HS-27A (cell line): ENCODE measurements around the gene GCAT.

Experiments used
- DNase-seq: peaks from one replicate; pipeline ENCODE4 v3.0.0-alpha.2; 2012; ENCODE audit warnings: low read depth, missing footprints

The GCAT gene

DNA sequence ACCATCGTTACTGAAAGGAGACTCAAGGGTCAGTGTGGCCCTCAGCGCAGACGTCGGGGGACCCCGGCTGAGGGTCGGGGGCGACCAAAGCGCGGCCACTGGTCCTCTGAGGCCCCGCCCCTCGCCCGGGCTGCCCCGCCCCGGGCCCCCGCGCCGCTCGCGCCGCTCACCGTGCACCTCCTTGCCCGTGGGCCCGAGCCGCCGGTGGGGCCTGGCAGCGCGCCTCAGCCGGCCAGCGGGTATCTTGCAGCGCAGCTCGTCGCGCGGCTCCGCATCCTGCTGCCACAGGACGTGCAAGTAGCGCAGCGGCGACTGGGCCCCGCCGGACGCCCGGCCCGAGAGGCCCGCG is 36.0 kb downstream of the GCAT start:
- no peak for DNase-seq

DNA sequence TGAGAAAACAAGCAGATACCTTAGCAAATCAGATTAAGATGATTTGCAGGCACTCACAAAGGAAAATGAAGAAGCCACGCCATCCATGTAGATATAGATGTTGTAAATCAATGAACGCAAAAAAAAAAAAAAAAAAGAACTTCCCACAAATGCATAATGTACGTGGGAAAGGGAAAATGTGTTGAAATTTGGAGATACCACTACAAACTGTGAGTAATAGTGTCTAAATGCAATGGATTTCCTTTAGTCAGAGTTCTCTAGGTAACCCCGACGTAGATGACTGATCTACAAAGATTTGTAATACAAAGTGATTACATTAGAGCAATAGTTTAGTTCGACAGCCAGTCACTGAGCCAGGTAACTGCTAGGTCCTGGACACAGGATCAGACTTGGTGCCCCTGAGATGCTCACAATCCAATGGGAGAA is 37.2 kb downstream of the GCAT start:
- DNase-seq = no peak

DNA sequence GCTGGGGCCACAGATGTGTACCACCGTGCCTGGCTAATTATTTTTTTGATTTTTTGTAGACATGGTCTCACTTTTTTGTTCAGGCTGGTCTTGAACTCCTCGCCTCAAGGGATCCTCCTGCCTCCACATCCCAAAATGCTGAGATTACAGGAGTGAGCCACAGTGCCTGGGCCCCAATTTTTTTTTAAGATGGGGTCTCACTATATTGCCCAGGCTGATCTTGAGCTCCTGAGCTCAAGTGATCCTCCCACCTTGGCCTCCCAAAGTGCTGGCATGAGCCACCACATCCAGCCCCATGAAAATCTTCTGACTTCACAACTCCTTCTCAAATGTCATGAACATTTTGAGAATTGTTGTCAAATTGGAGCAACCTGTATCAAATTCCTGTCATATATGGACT is 38.7 kb downstream of the GCAT start:
- no peak for DNase-seq

DNA sequence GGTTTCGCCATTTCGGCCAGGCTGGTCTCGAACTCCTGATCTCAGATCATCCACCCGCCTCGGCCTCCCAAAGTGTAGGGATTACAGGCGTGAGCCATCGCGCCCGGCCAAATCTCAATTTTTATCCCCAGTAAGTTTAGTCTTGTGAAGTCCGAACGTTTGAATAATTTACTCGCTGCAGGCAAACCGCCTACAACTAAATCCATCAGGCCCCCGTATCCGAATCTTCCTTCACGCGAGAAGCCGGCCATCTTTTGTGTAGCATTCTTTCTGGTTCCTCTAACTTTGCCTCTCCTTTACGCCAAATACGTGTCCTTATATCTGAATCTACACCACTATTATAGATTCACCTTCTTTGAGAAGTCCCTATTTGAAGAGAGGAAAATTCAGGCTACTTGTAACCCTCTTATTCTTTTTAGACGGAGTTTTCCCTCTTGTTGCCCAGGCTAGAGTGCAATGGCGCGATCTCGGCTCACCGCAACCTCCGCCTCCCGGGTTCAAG is 40.9 kb downstream of the GCAT start:
- DNase-seq = no peak

DNA sequence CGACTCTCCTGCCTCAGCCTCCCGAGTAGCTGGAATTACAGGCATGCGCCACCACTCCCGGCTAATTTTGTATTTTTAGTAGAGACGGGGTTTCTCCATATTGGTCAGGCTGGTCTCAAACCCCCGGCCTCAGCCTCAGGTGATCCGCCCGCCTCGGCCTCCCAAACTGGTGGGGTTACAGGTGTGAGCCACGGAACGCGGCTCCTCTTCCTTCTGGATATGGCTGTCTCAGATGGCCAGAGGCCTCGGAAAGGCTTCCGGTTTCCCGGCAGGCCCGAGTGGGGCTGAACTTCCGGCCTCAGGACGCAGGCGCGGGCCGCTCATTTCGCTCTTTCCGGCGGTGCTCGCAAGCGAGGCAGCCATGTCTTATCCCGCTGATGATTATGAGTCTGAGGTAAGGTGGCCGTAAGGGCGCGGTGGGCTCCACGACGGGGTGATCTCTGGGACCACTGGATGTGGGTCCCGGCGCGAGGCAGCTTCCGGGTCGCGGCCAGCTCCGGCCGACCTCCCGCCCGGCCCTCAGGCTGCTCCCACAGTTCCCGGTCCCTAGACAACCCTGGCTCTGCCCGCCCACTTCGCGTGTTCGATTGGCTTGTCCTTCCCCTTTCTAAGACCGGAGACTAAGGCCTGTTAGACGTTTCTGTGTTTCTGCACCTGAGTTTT is 41.5 kb downstream of the GCAT start, which contains the start of gene EIF3L:
EIF3L (plus strand) TSS at position 331 of the 663 bp plus-strand sequence; CDS start at position 362, 31 bp downstream.
- peak; percentile 61 for DNase-seq

DNA sequence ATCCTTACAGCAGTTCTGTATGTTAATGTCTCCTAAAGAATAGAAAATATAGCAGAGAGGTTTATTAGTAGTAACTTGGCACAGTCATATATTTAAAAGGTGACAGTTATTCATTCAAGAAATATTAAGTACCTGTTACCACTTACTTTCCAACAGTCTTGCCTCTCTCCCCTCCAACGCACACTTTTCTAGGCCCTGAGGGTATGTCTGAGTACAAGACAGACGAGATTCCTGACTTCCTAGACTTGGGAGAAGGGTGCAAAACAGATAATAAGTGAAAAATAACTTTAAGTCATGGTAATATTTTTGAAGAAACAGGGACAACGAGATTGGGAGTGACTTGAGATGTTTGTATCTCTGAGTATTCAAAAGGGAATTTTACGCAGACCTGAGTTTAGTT is 43.1 kb downstream of the GCAT start:
- no peak for DNase-seq

DNA sequence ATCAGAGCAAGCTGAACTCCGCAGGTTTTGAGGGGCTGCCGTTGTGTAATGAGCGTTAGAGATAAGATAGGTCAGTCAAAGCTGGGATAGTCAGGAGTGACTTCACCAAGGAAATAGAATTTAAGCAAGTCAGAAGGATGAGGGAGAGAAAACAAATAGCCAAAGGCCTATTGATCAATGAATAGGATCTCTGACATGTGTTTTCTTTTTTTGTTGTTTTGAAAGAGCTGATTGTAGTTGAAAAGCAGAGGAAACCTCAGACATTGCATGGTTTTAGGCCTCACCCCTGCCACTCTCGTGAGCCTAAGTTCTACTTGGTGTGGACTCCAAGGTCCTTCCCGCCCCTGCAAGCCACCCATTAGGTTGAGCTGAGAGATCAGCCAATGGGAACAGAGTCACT is 44.7 kb downstream of the GCAT start:
- DNase-seq = no peak

DNA sequence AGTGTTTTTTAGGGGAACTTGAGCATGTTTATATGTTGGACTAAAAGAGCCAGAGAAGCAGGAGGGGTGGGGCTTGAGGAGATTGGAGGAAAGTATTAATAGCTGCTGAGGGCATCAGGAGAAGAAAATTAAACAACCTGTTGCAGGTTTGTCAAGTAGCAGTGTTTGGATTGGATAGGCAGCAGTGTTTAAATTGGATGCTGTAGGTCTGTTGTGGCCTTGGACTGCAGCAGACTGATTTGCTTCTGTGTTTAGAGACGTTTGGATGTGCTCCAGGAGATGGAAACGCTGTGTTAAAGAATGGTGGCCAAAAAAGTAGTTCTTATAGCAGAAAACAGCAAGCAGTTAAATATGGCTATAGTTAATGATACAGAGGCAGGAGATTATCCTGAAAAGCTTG is 47.2 kb downstream of the GCAT start:
- DNase-seq = no peak

DNA sequence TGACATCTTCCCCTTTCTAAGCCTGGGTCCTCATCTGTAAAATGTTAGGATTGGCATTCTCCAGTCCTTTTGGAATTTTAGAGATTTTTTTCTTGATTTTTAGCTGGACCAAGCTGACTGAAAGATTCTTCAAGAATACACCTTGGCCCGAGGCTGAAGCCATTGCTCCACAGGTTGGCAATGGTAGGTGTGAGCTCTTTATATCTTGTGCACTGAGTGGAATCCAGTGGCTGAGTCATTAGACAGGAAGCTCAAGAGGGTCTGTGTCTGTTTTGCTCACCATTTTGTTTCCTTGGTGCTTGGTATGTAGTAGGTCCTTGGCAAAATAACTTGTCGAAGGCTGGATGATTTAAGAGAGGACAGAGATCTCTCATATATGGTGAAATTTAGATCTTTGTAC is 47.7 kb downstream of the GCAT start:
- no peak for DNase-seq

DNA sequence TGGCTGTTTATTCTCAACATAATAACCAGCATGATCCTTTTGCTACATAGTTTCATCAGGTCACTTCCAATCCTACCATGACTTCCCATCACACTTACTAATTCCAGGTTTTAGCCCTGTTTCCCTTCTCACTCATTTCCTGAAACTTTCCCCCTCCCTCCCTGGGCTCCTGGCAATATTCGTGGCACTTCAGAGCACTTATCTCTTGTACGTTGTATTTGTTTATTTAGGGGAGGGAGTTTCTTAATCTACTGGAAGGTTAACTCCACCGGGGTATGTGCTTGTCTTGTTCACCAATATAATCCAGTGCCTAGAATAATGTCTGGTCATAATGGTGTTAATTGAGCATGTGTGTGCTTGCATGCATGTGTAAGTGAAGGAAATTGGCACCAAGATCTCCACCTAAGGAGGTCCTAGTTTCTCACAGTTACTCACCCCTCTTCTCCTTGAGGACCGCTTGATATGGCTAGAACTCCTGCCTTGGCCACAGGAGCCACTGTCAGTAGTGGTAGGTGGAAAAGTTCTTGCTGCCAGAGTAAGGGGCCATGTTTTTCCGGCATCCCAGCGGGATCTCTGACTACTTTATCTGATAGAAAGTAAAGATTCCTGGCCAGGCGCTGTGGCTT is 53.2 kb downstream of the GCAT start:
- DNase-seq = no peak

DNA sequence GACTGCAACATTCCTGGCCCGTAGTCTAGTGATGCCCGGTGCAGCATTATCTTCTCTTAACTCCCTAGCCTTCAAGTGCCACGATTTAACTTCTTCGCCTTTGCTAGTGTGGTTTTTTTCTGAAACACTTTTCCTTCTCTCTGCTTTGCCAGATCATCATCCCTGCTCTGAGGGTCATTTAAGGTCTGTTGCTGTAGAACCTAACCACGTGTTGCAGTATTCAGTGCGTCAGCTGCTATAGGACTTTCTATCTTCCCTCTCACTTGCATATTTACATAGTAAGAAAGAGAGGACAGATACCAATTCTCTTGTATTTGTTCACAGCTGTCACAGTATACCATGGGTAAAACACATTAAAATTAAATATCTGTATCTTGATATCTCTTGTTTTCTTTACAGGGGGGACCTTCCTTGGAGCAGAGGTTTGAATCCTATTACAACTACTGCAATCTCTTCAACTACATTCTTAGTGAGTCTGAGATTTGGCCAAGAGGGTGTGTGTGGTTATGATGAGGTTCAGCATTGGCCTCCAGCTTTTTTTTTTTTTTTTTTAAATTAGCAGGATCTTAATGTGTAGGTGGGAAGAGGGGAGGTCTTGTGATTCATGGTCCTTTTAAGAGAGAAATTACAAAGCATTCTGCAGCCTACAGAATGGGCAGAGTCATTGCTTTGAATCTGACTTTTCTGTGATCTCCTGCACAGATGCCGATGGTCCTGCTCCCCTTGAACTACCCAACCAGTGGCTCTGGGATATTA is 55.0 kb downstream of the GCAT start:
- no peak for DNase-seq

DNA sequence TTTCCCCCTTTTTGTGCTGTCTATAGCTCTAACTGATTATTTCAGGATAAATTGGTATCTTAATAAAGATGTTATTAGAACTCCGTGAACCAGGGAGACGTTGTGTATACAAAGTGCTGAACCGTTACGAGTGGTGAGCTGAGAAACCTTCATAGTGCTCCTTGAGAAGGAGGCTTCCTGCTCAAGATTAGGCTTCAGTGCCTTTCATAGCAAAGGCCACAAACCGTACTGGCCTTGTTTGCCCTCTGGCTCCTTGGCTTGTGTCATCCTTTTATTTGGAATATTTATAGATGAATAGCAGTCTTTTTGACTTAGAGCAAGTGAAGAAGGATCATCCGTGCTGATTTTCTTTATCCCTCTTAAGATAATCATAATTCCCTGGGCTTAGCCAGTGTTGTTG is 57.8 kb downstream of the GCAT start:
- DNase-seq = no peak
